ENCODE results near the gene VANGL1.

Gene VANGL1

DNA sequence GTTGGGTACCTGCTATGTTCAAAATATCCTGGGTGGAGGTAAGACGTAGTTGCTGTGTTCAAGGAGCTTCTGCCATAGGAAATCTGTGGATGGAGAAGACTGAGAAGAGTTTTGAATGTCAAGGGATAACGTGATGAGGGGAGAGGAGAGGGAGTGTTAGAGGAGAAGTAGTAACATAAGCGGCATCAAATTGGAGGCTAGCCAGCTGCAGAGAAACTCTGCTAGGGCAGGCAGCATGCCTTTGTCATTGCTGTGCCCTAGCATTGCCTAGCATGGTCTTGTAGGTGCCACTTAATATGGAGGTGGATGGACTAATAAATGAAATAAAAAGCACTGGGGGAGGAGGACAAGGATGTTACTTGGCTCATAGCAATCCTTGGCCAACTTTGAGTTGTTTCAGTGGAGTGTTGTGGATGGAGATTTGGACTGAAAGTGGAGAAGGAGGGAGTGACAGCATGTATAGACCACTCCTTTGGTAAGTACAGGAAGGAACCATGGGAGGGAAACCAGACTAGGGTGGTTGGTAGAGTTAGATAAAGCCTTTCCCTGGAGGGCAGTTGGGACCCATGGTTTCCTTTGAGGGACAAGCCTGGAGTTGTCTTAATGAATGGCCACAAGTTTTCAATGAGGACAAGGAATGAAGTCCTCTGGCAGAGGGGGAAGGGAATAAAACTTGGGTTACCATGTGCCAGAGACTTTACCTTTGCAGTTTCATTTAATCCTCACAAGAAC is 6.3 kb downstream of the VANGL1 start:
- TF ChIP-seq, protein P1, sequence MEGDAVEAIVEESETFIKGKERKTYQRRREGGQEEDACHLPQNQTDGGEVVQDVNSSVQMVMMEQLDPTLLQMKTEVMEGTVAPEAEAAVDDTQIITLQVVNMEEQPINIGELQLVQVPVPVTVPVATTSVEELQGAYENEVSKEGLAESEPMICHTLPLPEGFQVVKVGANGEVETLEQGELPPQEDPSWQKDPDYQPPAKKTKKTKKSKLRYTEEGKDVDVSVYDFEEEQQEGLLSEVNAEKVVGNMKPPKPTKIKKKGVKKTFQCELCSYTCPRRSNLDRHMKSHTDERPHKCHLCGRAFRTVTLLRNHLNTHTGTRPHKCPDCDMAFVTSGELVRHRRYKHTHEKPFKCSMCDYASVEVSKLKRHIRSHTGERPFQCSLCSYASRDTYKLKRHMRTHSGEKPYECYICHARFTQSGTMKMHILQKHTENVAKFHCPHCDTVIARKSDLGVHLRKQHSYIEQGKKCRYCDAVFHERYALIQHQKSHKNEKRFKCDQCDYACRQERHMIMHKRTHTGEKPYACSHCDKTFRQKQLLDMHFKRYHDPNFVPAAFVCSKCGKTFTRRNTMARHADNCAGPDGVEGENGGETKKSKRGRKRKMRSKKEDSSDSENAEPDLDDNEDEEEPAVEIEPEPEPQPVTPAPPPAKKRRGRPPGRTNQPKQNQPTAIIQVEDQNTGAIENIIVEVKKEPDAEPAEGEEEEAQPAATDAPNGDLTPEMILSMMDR (conservative IDR thresholded peaks at IDR 0.05; ENCODE audit: low read depth) = no peak
- peak overlapping the region; percentile 38 for H3K27ac ChIP-seq
- POLR2A ChIA-PET (ENCODE audit: low non-redundant PET) = no interaction called here
- DNase-seq (ENCODE audit: low spot score) = no peak
- CTCF ChIA-PET = interaction anchor here (1.2 kb wide), 1 partner anchor 16 kb away, joined by 3 read pairs; no protein-coding TSS in a partner anchor

DNA sequence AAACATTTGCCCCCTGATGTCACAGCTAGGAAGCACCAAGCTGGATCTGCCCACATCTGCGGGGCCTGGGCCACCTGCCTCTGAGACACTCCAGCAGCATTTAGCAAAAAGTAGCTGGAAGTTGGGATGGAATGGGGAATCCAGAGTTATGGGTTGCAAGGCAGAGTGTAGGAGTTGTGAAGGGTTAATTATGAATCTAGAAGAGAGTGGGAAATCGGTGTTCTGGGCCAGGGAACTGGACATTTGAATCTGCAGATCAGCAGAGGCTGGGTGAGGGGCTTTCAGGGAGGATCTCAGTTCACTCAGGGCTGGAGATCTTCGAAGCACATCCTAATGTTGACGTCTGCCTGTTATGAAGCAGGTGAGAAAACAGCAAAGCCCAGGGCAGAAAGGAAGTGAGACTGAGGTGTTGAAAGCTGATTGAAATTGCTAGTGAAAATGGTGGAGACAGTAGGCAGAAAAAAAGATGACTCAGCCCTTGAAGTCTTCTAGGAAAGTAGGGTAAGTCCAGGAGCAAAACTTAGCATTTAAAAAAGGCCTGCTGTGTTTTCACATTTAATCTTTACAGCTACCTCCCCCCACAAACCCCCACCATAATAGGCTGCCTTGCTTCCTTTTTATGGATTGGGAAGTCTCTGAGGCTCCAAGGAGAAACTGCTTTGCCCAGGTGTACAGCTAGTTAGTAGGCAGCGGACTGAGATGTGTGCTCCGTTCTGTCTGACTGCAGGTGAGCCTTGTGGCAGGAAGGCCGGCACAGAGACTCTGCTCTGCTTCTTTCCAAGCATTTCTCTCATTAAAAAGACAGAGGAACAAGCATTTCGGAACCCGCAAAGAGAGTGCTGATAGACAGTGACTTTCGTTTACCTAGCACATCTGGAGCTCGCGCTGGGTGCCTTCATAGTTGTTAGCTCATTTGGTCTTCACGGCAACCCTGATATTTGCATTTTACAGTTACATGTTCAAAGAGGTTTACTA is 7.2 kb downstream of the VANGL1 start:
- TF ChIP-seq, protein P1 (conservative IDR thresholded peaks at IDR 0.05; ENCODE audit: low read depth) = no peak
- peak overlapping the region; percentile 38 for H3K27ac ChIP-seq
- ChIA-PET CTCF (interaction anchor here (0.8 to 1.2 kb wide), 2 partner anchors 15 to 457 kb away, joined by 3 read pairs; no protein-coding TSS in a partner anchor), POLR2A (ENCODE audit: low non-redundant PET) (no interaction called here)
- DNase-seq (ENCODE audit: low spot score) = no peak

DNA sequence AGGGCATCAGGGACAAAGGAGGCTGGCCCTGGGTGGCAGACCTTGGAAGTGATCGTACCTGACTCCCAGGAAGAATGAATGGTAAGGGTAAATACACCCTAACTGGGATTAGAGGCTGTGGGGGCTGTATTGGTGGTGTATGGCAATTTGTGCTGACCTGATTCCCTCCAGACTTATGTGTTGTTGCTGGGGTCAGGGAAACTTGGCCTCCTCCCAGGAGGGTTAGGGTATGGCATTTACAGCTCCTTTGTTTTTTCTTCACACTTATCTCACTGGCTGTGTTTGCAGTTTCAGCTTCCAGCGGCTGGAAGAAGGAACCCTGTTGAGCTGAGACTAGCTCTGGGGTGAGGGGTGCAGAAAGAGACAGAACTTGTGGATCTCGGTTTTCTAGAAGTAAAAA is 8.2 kb downstream of the VANGL1 start:
- ChIA-PET CTCF (interaction anchor here (0.8 kb wide), 1 partner anchor 456 kb away, joined by 3 read pairs; no protein-coding TSS in a partner anchor), POLR2A (ENCODE audit: low non-redundant PET) (no interaction called here)
- DNase-seq (ENCODE audit: low spot score) = no peak
- TF ChIP-seq, protein P1 (conservative IDR thresholded peaks at IDR 0.05; ENCODE audit: low read depth) = no peak
- H3K27ac ChIP-seq = peak overlapping the region; percentile 31; the same call in 1 of the 2 replicates

GRCh38 chr1:115650961-115651360 is 9.2 kb downstream of the VANGL1 start:
- H3K27ac ChIP-seq = no peak overlapping the region
- CTCF ChIA-PET = no interaction called here
- DNase-seq (ENCODE audit: low spot score) = no peak
- TF ChIP-seq, protein P1 (conservative IDR thresholded peaks at IDR 0.05; ENCODE audit: low read depth) = no peak
- POLR2A ChIA-PET (ENCODE audit: low non-redundant PET) = no interaction called here

DNA sequence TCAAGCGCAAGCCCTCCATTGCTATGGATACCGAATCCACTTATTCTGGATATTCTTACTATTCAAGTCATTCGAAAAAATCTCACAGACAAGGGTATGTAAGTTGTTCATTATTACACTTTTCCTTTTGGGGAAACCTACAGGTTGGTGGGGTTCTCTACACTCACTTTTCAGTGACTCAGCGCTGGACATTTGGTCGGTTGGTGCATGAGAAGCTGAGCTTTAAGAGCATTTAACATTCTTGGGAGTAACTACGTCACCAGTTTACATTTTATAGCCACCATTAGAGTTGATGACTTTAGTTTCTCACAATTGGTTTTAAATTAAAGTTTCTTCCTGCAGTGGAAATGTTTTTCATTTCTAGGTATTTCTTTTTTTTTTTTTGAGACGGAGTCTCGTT is 9.6 kb downstream of the VANGL1 start:
- ChIA-PET POLR2A (ENCODE audit: low non-redundant PET) (interaction anchor here (0.6 kb wide), 1 partner anchor 369 kb away, joined by 4 read pairs; no protein-coding TSS in a partner anchor), CTCF (interaction anchor here (0.6 to 0.7 kb wide), 2 partner anchors 330 to 472 kb away, joined by 3 to 4 read pairs; no protein-coding TSS in a partner anchor)
- DNase-seq (ENCODE audit: low spot score) = no peak
- no peak overlapping the region for H3K27ac ChIP-seq
- TF ChIP-seq, protein P1 (conservative IDR thresholded peaks at IDR 0.05; ENCODE audit: low read depth) = no peak

DNA sequence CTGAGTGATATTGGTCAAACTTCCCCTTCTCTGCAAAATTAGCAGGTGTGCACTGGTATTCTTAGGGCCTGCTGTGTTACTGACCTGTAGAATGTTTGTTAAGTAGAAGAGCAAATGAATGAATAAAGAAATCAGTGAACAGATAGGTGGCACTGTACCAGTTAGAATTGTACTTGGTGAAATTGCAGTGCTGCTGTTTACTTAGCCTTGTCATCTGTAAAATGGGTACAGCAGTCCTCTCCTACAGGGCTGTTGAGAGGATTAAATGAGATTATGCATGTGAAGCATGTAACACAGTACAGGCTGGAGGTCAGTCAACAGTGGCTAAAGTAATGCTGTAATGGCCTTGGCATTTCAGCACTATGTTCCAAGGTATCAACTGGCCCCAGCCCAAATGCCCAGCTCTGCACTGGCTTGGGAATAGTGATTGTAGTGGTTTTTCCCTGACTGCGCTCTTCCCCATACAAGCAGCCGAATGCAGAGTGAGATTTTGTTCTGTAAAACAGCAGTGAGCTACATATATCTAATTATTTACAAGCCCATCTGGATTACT is 10.5 kb downstream of the VANGL1 start:
- ChIA-PET CTCF (no interaction called here), POLR2A (ENCODE audit: low non-redundant PET) (no interaction called here)

More for the DNA sequence above, 10.5 kb downstream of the VANGL1 start:
- DNase-seq (ENCODE audit: low spot score) = no peak
- TF ChIP-seq, protein P1 (conservative IDR thresholded peaks at IDR 0.05; ENCODE audit: low read depth) = no peak
- H3K27ac ChIP-seq = no peak overlapping the region

Data from RWPE1 (cell line).